ENCODE data around the gene MED26.

The MED26 gene

DNA sequence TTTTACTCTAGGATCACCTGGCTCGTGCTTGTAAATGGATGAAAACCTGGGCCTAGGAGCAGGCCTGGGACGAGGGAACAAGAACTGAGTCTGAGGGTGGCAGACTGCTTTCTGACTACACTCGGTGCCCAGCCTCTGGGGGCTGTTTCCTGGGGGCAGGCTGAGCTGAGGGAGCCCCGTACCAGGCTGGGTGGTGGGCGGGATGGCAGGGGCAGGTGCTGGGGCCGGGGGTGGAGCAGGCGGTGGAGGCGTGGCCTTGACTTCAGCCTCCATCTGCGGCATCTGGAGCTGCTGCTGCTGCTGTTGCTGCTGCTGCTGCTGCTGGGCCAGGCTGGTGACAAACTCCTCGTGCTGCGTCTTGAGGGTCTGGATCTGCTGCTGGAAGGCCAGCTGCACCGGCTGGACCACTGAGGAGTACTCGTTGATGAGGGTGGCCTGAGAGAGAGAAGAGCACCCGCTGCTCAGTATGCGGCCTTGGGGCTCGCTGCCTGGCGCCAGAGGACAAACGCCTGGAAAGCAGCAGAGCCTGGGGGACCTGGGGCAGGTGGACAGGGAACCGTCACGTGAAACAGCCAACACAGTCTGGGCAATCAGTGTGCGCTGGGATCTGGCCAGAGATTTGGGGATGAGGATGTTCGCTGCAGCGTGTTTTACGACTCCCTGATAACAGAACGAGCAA, 98.4 kb downstream of the MED26 start:
- Histone ChIP-seq H2AFZ (ENCODE audit: low read depth, low read length) (no peak overlapping the region), H4K20me1 (ENCODE audit: insufficient read depth, low read length) (peaks cover 69% of the 10 kb centered on the region), H3K36me3 (ENCODE audit: insufficient read depth, low read length) (peaks cover 100% of the 10 kb centered on the region), H3K4me1 (ENCODE audit: insufficient read depth, low read length) (no peaks in the 10 kb centered on the region), H3K4me3 (ENCODE audit: low read depth in 1 of 2, low read length in 2 of 2) (no peak overlapping the region), H3K27me3 (ENCODE audit: insufficient read depth, low read length, poor library complexity) (no peaks in the 10 kb centered on the region), H3K79me2 (ENCODE audit: insufficient read depth, low read length) (peaks cover 23% of the 10 kb centered on the region), H3K9me3 (ENCODE audit: insufficient read depth, low read length, severe bottlenecking) (no peaks in the 10 kb centered on the region), H3K27ac (ENCODE audit: low read length) (no peak overlapping the region), H3K4me2 (ENCODE audit: insufficient read depth, low read length) (no peak overlapping the region), H3K9ac (ENCODE audit: low read depth, low read length) (no peak overlapping the region)
- no peak for ATAC-seq (ENCODE audit: insufficient read depth, low read depth)
- TF ChIP-seq, protein P1, sequence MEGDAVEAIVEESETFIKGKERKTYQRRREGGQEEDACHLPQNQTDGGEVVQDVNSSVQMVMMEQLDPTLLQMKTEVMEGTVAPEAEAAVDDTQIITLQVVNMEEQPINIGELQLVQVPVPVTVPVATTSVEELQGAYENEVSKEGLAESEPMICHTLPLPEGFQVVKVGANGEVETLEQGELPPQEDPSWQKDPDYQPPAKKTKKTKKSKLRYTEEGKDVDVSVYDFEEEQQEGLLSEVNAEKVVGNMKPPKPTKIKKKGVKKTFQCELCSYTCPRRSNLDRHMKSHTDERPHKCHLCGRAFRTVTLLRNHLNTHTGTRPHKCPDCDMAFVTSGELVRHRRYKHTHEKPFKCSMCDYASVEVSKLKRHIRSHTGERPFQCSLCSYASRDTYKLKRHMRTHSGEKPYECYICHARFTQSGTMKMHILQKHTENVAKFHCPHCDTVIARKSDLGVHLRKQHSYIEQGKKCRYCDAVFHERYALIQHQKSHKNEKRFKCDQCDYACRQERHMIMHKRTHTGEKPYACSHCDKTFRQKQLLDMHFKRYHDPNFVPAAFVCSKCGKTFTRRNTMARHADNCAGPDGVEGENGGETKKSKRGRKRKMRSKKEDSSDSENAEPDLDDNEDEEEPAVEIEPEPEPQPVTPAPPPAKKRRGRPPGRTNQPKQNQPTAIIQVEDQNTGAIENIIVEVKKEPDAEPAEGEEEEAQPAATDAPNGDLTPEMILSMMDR (IDR thresholded peaks at IDR 0.05; ENCODE audit: borderline replicate concordance, extremely low read depth, low read length, poor library complexity, severe bottlenecking): no peak
- no peak for TF ChIP-seq EZH2 (IDR thresholded peaks at IDR 0.05; ENCODE audit: borderline replicate concordance, low read depth, low read length, severe bottlenecking)
- no peak for DNase-seq

DNA sequence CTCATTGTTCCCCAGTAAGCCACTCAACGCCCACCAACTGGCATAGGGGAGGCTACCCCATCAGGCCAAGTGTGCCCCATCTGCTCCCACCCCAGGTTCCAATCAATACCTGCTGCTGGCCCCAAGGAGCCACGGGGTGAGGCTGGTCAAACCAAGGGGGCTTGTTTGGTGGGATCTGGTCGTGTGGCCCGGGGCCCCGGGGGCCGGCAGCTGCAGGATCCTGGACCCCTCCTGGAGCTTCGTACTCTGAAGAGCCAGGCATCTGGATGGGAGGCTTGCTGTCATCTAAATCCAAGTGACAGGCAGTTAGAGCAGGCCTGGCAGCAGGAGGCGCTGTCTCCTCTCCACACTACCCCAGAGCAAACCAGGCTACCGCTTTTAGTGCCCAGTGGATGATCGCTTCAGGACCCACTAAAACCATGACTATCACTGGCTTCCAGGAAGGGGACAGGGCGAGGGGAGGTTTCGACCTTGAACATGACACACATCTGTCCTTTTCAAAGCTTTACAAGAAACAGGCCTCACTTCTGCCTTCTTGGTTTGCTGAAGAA, 100.0 kb downstream of the MED26 start:
- no peak overlapping the region for H3K9ac ChIP-seq (ENCODE audit: low read depth, low read length)
- no peak overlapping the region for H3K4me2 ChIP-seq (ENCODE audit: insufficient read depth, low read length)
- H3K27ac ChIP-seq (ENCODE audit: low read length): no peak overlapping the region
- peak; percentile 43 for DNase-seq
- peaks cover 70% of the 10 kb centered on the region for H4K20me1 ChIP-seq (ENCODE audit: insufficient read depth, low read length)
- no peak overlapping the region for H3K4me3 ChIP-seq (ENCODE audit: low read depth in 1 of 2, low read length in 2 of 2)
- no peaks in the 10 kb centered on the region for H3K27me3 ChIP-seq (ENCODE audit: insufficient read depth, low read length, poor library complexity)
- TF ChIP-seq, protein P1 (IDR thresholded peaks at IDR 0.05; ENCODE audit: borderline replicate concordance, extremely low read depth, low read length, poor library complexity, severe bottlenecking): peak; percentile 69
- no peak for TF ChIP-seq EZH2 (IDR thresholded peaks at IDR 0.05; ENCODE audit: borderline replicate concordance, low read depth, low read length, severe bottlenecking)
- H2AFZ ChIP-seq (ENCODE audit: low read depth, low read length): no peak overlapping the region
- H3K4me1 ChIP-seq (ENCODE audit: insufficient read depth, low read length): no peaks in the 10 kb centered on the region
- no peaks in the 10 kb centered on the region for H3K9me3 ChIP-seq (ENCODE audit: insufficient read depth, low read length, severe bottlenecking)
- H3K79me2 ChIP-seq (ENCODE audit: insufficient read depth, low read length): peaks cover 21% of the 10 kb centered on the region
- H3K36me3 ChIP-seq (ENCODE audit: insufficient read depth, low read length): peaks cover 97% of the 10 kb centered on the region
- ATAC-seq (ENCODE audit: insufficient read depth, low read depth): peak; percentile 61

DNA sequence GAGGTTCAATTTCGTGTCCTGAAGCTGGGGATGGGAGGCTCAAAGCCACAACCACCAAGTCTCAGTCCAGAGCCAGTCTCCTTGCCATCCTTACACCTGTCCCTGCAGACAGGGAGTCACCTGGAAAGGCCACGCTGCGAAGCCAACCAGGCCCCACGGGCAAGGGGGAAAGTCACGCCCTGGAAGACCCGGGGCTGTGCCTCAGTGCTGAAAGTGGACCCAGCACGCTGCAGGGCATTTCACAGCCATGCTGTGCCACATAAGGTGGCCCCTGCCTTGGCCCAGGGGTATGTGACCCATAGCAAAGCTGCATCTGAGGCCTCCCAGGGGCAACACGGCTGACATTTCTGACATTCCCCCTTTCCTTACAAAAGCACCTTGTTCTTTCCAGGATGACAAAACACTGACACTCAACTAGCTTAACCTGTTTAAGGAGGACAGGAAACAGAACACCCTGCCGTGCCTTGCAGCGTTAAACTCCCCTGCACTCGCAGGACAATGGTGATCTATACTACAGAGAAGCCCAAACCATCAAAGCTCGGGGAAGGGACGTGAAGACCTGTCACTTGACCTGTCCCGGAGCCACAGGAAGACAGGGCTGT, 100.6 kb downstream of the MED26 start:
- no peak overlapping the region for H3K27ac ChIP-seq (ENCODE audit: low read length)
- H3K4me1 ChIP-seq (ENCODE audit: insufficient read depth, low read length): no peaks in the 10 kb centered on the region
- no peaks in the 10 kb centered on the region for H3K27me3 ChIP-seq (ENCODE audit: insufficient read depth, low read length, poor library complexity)
- ATAC-seq (ENCODE audit: insufficient read depth, low read depth): no peak
- no peak for DNase-seq
- H3K79me2 ChIP-seq (ENCODE audit: insufficient read depth, low read length): peaks cover 19% of the 10 kb centered on the region
- peaks cover 70% of the 10 kb centered on the region for H4K20me1 ChIP-seq (ENCODE audit: insufficient read depth, low read length)
- no peaks in the 10 kb centered on the region for H3K9me3 ChIP-seq (ENCODE audit: insufficient read depth, low read length, severe bottlenecking)
- H3K4me3 ChIP-seq (ENCODE audit: low read depth in 1 of 2, low read length in 2 of 2): no peak overlapping the region
- TF ChIP-seq, protein P1 (IDR thresholded peaks at IDR 0.05; ENCODE audit: borderline replicate concordance, extremely low read depth, low read length, poor library complexity, severe bottlenecking): no peak
- TF ChIP-seq EZH2 (IDR thresholded peaks at IDR 0.05; ENCODE audit: borderline replicate concordance, low read depth, low read length, severe bottlenecking): no peak
- peaks cover 97% of the 10 kb centered on the region for H3K36me3 ChIP-seq (ENCODE audit: insufficient read depth, low read length)
- H3K4me2 ChIP-seq (ENCODE audit: insufficient read depth, low read length): no peak overlapping the region
- H2AFZ ChIP-seq (ENCODE audit: low read depth, low read length): no peak overlapping the region
- H3K9ac ChIP-seq (ENCODE audit: low read depth, low read length): no peak overlapping the region
